K562 (cell line): ENCODE data around the gene FAM171A1.
A peak's percentile ranks its signal among the peaks of the same experiment; 100 is the strongest.

Experiments
- EP300 ChIP-seq: IDR thresholded peaks from 2 replicates; pipeline ENCODE4 v1.6.1; 2012; ENCODE audit warnings: low read length, improper control_type of control experiment
- EZH2 ChIP-seq: IDR thresholded peaks from 2 replicates; pipeline ENCODE4 v1.6.1; 2012; ENCODE audit warnings: low read depth, mild to moderate bottlenecking, inconsistent platforms, low read length, borderline replicate concordance
- GABPA ChIP-seq: fragments of 200-800 bp; sonication (Bioruptor generic); conservative IDR thresholded peaks from 2 replicates; pipeline ENCODE4 v1.6.1; 2016; ENCODE audit warnings: low read depth, missing genetic modification characterization, missing compliant biosample characterization
- ZNF707 ChIP-seq: fragments of 250-450 bp; sonication (Bioruptor Pico); conservative IDR thresholded peaks from 2 replicates; pipeline ENCODE4 v1.8.0; 2022; ENCODE audit warnings: inconsistent platforms, mild to moderate bottlenecking, moderate library complexity
- TF ChIP-seq, protein P1 (sequence below): fragments of 450-650 bp; IDR thresholded peaks from 2 replicates; pipeline ENCODE4 v1.6.1; 2017; ENCODE audit warnings: antibody characterized with exemption, mild to moderate bottlenecking
- TF ChIP-seq, protein P2 (sequence below), 3 experiments: IDR thresholded peaks in 2 of 3; conservative IDR thresholded peaks in 1 of 3; 2 replicates each; pipeline ENCODE4 v1.5.1; 2011 to 2012; ENCODE audit warnings: low read length in 3 of 3, mild to moderate bottlenecking in 3 of 3, control low read depth in 2 of 3, improper control_type of control experiment in 1 of 3, inconsistent platforms in 1 of 3, low read depth in 1 of 3, mixed read lengths in 1 of 3, moderate library complexity in 1 of 3; ENCODE audit not compliant: insufficient read depth in 2 of 3

DNA sequence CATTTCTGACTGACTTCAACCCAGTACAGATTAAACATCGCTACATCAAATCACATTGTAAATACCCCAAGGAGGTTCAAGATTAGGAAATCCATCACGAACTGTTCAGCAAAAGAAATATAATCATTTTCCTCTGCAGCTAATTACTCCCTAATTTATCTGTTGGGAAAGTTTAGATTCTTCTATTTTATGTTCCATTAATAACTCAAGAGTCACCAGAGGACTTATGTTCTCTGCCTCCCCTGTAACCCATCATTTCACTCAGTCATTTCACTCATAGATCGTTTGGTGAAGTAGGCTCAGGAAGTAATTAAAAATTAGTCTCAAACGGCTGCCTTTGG is 45.2 kb downstream of the FAM171A1 start:
- TF ChIP-seq EP300 (no peak), EZH2 (no peak), ZNF707 (CRISPR knock-in tag) (no peak), GABPA (tag) (peak; percentile 5; the same call in 1 of the 2 replicates)
- TF ChIP-seq, protein P1, sequence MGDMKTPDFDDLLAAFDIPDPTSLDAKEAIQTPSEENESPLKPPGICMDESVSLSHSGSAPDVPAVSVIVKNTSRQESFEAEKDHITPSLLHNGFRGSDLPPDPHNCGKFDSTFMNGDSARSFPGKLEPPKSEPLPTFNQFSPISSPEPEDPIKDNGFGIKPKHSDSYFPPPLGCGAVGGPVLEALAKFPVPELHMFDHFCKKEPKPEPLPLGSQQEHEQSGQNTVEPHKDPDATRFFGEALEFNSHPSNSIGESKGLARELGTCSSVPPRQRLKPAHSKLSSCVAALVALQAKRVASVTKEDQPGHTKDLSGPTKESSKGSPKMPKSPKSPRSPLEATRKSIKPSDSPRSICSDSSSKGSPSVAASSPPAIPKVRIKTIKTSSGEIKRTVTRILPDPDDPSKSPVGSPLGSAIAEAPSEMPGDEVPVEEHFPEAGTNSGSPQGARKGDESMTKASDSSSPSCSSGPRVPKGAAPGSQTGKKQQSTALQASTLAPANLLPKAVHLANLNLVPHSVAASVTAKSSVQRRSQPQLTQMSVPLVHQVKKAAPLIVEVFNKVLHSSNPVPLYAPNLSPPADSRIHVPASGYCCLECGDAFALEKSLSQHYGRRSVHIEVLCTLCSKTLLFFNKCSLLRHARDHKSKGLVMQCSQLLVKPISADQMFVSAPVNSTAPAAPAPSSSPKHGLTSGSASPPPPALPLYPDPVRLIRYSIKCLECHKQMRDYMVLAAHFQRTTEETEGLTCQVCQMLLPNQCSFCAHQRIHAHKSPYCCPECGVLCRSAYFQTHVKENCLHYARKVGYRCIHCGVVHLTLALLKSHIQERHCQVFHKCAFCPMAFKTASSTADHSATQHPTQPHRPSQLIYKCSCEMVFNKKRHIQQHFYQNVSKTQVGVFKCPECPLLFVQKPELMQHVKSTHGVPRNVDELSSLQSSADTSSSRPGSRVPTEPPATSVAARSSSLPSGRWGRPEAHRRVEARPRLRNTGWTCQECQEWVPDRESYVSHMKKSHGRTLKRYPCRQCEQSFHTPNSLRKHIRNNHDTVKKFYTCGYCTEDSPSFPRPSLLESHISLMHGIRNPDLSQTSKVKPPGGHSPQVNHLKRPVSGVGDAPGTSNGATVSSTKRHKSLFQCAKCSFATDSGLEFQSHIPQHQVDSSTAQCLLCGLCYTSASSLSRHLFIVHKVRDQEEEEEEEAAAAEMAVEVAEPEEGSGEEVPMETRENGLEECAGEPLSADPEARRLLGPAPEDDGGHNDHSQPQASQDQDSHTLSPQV: no peak
- TF ChIP-seq, protein P2, sequence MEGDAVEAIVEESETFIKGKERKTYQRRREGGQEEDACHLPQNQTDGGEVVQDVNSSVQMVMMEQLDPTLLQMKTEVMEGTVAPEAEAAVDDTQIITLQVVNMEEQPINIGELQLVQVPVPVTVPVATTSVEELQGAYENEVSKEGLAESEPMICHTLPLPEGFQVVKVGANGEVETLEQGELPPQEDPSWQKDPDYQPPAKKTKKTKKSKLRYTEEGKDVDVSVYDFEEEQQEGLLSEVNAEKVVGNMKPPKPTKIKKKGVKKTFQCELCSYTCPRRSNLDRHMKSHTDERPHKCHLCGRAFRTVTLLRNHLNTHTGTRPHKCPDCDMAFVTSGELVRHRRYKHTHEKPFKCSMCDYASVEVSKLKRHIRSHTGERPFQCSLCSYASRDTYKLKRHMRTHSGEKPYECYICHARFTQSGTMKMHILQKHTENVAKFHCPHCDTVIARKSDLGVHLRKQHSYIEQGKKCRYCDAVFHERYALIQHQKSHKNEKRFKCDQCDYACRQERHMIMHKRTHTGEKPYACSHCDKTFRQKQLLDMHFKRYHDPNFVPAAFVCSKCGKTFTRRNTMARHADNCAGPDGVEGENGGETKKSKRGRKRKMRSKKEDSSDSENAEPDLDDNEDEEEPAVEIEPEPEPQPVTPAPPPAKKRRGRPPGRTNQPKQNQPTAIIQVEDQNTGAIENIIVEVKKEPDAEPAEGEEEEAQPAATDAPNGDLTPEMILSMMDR (IDR thresholded peaks at IDR 0.05 in 2 of 3, conservative IDR thresholded peaks at IDR 0.05 in 1 of 3; ENCODE audit: insufficient read depth in 2 of 3, low read depth in 1 of 3, low read length in 3 of 3): no peak
